Upper lobe of right lung (tissue), 1 donor: ENCODE results near the gene RAD51AP2. TPM values are rescaled to one million over a fixed set of nuclear protein-coding genes. Genes with fewer than 3 reads are reported as not detected.

Source experiments
- ATAC-seq: fragments of 200-7000 bp; cut with Tn5 transposase; one replicate; pipeline ENCODE4 v1.9.1; 2020; ENCODE audit warnings: mild to moderate bottlenecking, moderate library complexity
- DNase-seq: peaks from one replicate; pipeline ENCODE4 v3.0.0-alpha.2; 2020
- H3K27ac ChIP-seq: fragments of 200-600 bp; one replicate; pipeline ENCODE4 v1.8.0; 2022
- H3K27me3 ChIP-seq: fragments of 200-600 bp; one replicate; pipeline ENCODE4 v1.8.0; 2022; ENCODE audit warnings: mild to moderate bottlenecking
- H3K36me3 ChIP-seq: fragments of 200-600 bp; one replicate; pipeline ENCODE4 v1.8.0; 2022
- H3K4me1 ChIP-seq: fragments of 200-600 bp; one replicate; pipeline ENCODE4 v1.8.0; 2022
- H3K4me3 ChIP-seq: fragments of 200-600 bp; one replicate; pipeline ENCODE4 v1.8.0; 2022; ENCODE audit warnings: mild to moderate bottlenecking
- H3K9me3 ChIP-seq: fragments of 200-600 bp; one replicate; pipeline ENCODE4 v1.8.0; 2022
- CTCF ChIP-seq: fragments of 200-600 bp; IDR thresholded peaks from one replicate; pipeline ENCODE4 v1.8.0; 2022; ENCODE audit warnings: antibody characterized with exemption
- intact Hi-C: fragments of 100-400 bp; cut with DNase I; formaldehyde crosslinking; loops from one replicate; pipeline ENCODE4 v1.11.0; 2022
- total RNA-seq: library from RNA; stranded (reverse); fragmentation: NEBNext Ultra II Directional; extraction: Animal tissue kit (Norgen Biotek cat#: 25700); gene quantifications from one replicate; pipeline ENCODE4 v1.2.1, GENCODE V29; 2021
- donor health status: DM: no; HTN: yes; CAD: no; lungs with severe emphysema.

Gene RAD51AP2
- total RNA-seq, 1 donor from 2014 or later = not detected

DNA sequence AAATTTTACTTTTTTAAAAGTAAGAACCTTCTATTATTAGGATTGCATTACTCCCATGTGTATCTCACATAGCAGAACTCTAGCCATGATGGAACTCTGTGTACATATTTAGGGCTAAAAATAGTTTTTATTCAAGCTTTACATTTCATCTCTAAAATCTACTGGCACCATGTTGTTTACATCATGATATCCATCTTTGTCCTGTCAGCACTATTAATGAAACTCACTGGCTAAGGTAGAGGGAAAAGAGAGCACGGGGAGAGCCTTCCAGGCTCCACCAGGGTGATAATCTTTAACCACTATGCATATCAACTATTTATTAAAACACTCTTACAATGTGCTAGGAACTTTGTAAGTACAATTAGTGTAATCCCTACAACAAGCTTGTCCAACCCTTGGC is 34.7 kb downstream of the RAD51AP2 start:
- intact Hi-C loops = no loop called here
- Histone ChIP-seq H3K4me3 (no peak overlapping the region), H3K27me3 (no peaks in the 10 kb centered on the region), H3K27ac (no peak overlapping the region), H3K4me1 (no peaks in the 10 kb centered on the region), H3K9me3 (no peaks in the 10 kb centered on the region), H3K36me3 (no peaks in the 10 kb centered on the region)
- ATAC-seq = no peak
- no peak for DNase-seq
- TF ChIP-seq CTCF = no peak

DNA sequence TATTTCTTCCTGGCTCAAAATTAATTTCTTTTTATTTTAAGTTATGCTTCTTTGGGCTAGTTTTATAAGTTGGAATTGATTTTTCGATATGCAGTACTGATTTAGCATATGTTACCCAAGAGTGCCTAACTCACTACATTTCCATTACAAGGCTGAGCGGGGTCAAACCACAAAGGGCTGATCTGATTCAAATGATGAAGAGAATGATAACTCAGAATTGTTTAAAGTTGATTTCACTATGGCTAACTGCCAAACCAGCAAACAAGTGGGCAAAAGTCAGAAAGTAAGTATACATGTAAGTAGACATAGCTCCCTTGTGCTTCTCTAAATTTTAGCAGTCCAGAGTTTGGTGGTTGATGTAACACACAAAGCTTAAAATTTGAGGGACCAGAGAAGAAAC is 35.6 kb downstream of the RAD51AP2 start:
- no peak for TF ChIP-seq CTCF
- H3K4me3 ChIP-seq = no peak overlapping the region
- no peaks in the 10 kb centered on the region for H3K9me3 ChIP-seq
- H3K27ac ChIP-seq = no peak overlapping the region
- intact Hi-C loops = no loop called here
- H3K36me3 ChIP-seq = no peaks in the 10 kb centered on the region
- ATAC-seq (no peak), DNase-seq (no peak)
- H3K27me3 ChIP-seq = no peaks in the 10 kb centered on the region
- no peaks in the 10 kb centered on the region for H3K4me1 ChIP-seq

- no peak for DNase-seq
Measured at GRCh38 chr2:17479875-17480274, 38.4 kb downstream of the RAD51AP2 start.

DNA sequence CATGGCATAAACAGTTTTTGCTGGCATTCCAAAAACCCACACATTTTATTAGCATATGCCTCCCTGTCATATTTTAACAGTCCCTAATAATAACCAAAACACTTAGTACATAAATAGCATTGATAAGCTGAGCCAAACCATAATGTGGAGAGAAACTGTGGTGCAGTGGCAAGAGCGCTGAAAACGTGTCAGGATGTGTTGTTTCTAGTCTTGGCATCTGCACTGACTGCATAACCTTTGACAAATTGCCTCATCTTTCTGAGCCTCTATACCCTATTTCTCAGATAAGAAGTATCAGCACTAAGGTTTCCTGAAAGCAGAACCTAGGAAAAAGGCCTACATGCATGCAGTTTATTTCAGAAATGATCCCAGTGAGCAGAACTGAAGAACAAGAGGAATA is 41.4 kb downstream of the RAD51AP2 start:
- H3K4me3 ChIP-seq = no peak overlapping the region
- intact Hi-C loops = no loop called here
- no peak for TF ChIP-seq CTCF

More at GRCh38 chr2:17479875-17480274, 38.4 kb downstream of the RAD51AP2 start:
- no peaks in the 10 kb centered on the region for H3K36me3 ChIP-seq
- ATAC-seq = no peak
- H3K9me3 ChIP-seq = no peaks in the 10 kb centered on the region
- H3K27ac ChIP-seq = no peak overlapping the region
- no peak overlapping the region for H3K4me3 ChIP-seq
- intact Hi-C loops = no loop called here
- H3K4me1 ChIP-seq = no peaks in the 10 kb centered on the region
- no peak for TF ChIP-seq CTCF
- H3K27me3 ChIP-seq = no peaks in the 10 kb centered on the region

GRCh38 chr2:17476064-17476463 is 42.2 kb downstream of the RAD51AP2 start:
- ATAC-seq (no peak), DNase-seq (no peak)
- intact Hi-C loops = no loop called here

More for the DNA sequence above, 41.4 kb downstream of the RAD51AP2 start:
- no peak for DNase-seq
- no peaks in the 10 kb centered on the region for H3K36me3 ChIP-seq
- no peak for ATAC-seq
- H3K27ac ChIP-seq = no peak overlapping the region
- no peaks in the 10 kb centered on the region for H3K27me3 ChIP-seq
- no peaks in the 10 kb centered on the region for H3K4me1 ChIP-seq
- H3K9me3 ChIP-seq = no peaks in the 10 kb centered on the region

More at GRCh38 chr2:17476064-17476463, 42.2 kb downstream of the RAD51AP2 start:
- Histone ChIP-seq H3K4me3 (no peak overlapping the region), H3K4me1 (no peaks in the 10 kb centered on the region), H3K27me3 (no peaks in the 10 kb centered on the region), H3K36me3 (no peaks in the 10 kb centered on the region), H3K9me3 (no peaks in the 10 kb centered on the region), H3K27ac (no peak overlapping the region)
- TF ChIP-seq CTCF = no peak
